GM12865 (cell line): ENCODE measurements around the gene PPP3CA.

ENCODE experiments used
- DNase-seq: peaks from one replicate; pipeline ENCODE4 v3.0.0; 2010; ENCODE audit warnings: low read depth
- H3K4me3 ChIP-seq: 2 replicates; pipeline ENCODE4 v1.5.1; 2011; ENCODE audit warnings: mild to moderate bottlenecking, low read depth, low read length, control low read depth
- TF ChIP-seq, protein P1 (sequence below): IDR thresholded peaks from 2 replicates; pipeline ENCODE4 v1.5.1; 2011; ENCODE audit warnings: low read length, control low read depth, low read depth, inconsistent platforms; ENCODE audit not compliant: insufficient read depth; ENCODE audit errors: missing control alignments

PPP3CA gene

DNA sequence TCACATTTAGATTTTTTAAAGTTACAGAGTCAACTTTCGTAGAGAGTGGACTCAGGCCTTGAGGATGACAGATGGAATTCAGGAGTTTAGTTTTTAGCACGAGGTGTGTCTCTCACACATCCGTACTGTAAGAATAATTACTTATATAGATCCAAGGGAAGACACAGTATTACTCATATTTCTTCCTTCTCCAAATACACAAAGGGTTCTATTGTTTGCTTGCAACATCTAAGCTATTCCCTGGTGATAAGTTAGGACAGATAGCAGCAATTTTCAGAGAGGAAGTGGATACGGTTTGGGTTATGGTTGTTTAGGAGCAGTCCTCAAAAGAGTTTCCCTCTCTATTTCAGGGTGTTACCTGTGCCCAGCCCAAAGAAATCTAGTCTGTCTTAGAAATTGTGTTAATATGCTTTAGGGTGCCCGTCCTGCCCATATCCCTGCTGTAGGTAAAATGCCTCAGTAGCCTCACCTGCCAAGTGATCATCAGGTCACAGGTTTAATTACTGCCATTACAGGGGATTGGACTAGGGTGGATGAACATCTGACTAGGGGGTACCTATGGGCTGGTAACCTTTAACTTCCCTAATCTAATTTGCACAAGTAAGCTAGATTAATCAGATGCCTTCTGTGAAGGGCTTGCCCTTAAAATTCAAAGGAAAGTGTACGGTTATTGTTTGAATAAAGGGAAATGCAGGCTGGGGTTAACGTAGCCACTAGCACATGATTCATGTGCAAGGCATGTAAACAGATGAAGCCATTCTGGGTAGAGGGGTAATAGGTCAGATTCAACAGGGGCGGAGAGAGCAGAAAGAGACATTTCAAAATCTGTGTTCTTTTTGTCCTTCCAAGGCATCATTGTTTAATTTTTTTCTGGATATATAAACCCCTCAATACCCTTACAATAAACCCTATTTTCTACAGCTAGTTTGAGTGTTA is 8.7 kb upstream of the PPP3CA start:
- DNase-seq, result no peak
- no peak overlapping the region for H3K4me3 ChIP-seq
- TF ChIP-seq, protein P1, sequence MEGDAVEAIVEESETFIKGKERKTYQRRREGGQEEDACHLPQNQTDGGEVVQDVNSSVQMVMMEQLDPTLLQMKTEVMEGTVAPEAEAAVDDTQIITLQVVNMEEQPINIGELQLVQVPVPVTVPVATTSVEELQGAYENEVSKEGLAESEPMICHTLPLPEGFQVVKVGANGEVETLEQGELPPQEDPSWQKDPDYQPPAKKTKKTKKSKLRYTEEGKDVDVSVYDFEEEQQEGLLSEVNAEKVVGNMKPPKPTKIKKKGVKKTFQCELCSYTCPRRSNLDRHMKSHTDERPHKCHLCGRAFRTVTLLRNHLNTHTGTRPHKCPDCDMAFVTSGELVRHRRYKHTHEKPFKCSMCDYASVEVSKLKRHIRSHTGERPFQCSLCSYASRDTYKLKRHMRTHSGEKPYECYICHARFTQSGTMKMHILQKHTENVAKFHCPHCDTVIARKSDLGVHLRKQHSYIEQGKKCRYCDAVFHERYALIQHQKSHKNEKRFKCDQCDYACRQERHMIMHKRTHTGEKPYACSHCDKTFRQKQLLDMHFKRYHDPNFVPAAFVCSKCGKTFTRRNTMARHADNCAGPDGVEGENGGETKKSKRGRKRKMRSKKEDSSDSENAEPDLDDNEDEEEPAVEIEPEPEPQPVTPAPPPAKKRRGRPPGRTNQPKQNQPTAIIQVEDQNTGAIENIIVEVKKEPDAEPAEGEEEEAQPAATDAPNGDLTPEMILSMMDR, result no peak

DNA sequence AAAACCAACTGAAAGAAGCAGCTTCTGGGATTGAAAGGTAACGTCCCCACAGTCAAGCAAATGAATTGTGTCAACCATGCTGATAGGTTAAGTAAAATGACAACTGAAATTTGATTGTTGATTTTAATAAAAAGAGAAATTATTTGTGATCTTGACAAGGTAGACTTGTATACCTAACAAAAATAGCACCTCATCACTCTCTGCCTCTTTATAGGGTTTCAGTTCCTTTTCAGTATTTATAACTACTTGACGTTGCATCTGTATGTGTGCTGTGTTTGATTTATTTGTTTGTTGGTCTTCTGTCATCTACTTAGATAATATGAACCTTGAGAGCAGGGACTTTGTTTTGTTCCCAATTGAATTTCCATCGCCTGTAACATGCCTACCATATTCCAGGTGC is 7.9 kb upstream of the PPP3CA start:
- DNase-seq, result peak; percentile 62
- H3K4me3 ChIP-seq, result no peak overlapping the region
- TF ChIP-seq, protein P1, result no peak

DNA sequence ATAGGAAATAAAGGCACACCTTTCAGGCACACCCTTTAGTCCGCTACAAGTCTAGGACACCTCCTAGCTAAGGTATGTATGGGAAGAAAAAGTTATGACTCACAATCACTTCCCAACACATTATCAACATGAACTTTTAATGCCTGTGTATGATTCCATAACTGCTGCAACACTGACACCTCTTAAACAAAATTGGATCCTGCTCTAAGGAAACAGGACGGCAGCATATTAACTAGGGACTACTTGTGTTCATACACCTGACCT is 2.4 kb upstream of the PPP3CA start:
- DNase-seq, result no peak
- TF ChIP-seq, protein P1, result no peak
- H3K4me3 ChIP-seq, result no peak overlapping the region

DNA sequence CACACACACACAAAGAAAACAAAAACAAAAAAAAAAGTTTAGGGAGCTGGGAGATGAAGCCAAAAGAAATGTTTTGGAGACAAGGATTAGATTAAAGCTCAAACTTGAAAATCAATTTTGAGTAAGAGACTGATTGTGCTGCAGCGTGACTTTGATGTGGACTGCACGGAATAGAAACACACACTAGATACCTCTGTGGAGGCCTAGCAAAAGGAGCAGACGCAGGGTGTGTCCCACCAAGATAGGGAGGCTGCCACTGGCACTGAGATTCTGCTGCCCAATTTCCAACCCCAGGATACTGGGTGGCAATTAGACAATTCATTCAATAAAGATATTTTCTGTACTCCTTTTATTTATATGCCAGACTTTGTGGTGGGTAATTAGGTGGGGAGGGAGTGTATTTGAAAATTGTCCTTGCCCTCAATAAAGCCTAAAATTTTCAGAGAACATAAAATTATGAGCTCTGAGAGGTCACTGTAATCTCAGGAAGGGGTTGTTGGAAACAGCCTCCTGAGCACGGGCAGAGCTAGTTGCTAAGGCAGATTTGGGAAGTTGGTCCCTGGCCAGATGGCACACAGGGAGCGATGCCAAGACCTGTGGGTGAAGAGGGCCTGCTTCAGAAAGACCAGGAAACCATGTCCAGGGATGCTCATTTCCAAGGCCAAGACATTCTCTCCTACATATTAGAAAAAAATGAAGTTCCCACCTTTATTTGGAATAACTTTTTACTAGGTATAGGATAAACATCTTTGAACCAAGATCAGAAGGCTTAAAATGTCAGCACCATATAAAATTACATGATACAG is 1.9 kb upstream of the PPP3CA start:
- no peak for DNase-seq
- TF ChIP-seq, protein P1, result no peak
- no peak overlapping the region for H3K4me3 ChIP-seq

DNA sequence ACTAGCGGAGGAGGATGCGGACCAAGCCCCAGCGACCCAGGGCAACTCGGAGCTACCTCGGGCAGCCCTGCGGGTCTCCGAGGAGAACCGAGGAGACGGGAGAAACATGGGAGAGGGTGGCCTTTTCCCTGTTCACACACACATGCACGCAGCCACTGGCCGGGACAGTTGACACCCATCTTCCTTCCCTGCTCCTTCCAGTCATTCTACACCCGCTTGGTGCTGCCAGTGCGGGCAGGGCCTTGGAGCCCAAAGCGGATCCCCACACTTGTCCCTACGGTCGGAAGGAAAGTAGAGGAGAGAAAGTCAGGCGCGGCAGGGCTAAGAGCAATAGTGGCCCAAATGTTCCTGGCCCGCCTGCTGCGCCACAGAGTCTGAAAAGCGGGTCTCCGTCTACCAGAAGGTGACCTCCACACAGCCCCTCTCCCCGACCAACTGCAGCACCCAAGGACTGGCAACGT is 1.1 kb upstream of the PPP3CA start:
- TF ChIP-seq, protein P1, result no peak
- peak overlapping the region; percentile 87 for H3K4me3 ChIP-seq
- no peak for DNase-seq

DNA sequence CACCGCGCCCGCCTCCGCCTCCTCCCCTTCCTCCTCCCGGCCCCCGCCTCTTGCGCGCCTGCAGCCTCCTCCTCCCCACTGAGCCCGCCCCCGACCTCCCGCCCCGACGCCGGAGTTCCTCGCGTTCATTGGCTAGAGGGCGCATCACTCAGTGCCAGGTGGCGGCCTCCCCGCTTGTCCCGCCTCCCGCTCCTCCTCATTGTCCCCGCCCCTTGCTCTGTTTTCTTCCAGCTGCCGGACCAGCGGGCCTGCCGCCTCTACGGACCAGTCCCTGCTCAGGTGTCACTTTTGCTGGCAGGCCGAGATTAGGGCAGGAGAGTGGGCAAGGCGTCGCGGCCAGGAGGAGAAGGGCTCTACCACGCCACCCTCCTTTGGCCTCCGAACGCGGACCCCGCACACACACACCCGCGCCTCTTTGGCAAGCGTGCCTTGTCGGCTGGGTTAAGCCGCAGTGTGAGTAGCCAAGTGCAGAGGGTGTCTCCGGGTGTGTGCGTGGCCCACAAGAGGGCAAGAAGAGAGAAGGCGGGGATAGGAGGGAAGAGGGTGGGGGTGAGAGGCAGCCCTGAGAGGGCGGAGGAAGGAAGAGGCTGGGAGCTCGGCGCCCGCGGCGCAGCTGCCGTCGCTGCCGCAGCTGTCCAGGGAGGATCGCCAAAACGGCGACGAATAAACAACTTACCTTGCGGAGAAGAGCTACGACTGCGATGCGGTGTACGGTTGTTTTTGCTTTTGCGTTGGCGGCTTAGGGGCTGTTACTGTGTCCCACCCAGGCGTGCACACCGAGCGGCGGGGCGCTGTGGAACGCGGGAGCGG is 436 bp upstream of the PPP3CA start:
- TF ChIP-seq, protein P1, result no peak
- peak; percentile 98 for DNase-seq
- peak overlapping the region; percentile 93 for H3K4me3 ChIP-seq
